GM19025 (cell line): Measurements from ENCODE around the gene RAB40A.
"Not testable (repeated sequence)": the region's sequence is repeated elsewhere in the genome, so short reads cannot be mapped to it uniquely, and the experiment has no call there.

Experiments used
- ATAC-seq: cut with Tn5 transposase; IDR thresholded peaks from one replicate; pipeline ENCODE4 v1.9.1; 2021; ENCODE audit warnings: mild to moderate bottlenecking, low read depth, moderate library complexity; ENCODE audit not compliant: unreplicated experiment

The RAB40A gene

DNA sequence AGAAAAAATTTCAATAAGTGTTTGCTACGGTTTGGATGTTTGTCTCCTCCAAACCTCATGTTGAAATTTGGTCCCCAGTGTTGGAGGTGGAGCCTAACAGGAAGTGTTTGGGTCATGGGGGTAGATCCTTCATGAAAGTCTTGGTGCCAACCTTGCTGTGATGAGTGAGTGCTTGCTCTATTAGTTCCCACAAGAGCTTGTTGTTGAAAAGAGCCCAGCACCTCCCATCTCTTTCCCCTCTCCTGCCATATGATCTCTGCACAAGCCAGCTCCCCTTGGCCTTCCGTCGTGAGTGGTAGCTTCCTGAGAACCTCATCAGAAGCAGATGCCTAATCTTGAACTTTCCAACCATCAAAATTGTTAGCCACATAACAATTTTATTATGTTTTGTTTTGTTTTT, 10.3 kb upstream of the RAB40A start:
- no peak for ATAC-seq

DNA sequence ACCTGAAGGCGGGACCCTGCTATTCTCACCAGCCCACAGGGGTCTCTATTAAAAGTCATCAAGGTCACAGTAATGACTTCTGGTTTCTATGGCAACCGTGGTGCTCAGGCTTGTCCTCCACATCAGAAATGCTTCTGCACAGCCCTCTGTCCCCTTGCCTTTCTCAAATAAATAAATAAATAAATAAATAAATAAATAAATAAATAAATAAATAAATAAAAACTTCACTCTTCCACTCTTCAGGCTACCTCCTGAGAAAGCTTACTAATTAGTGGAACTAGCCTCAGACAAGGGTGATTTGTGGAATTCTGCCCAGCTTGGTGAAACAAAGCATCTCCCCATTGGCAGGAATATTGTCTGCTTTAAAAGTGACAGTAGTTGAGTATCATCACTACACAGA, 5.5 kb upstream of the RAB40A start:
- no peak for ATAC-seq

DNA sequence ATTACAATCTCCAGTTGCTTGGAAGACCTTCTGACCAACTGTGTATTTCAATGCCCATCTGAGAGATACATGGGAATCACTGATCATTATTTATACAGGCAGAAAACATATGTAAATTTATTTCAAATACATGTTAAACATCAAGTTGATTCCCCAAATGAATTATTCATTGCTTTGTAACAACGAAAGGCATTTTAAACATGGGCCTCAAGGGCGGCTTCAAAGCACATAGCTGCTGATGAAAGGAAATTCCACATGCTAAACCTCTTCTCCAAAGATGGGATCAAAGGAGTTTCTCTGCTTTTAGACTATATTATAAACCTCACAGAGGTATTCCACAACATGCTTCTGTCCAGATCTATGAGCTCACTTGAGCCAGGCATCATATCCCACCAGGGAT, 4.3 kb upstream of the RAB40A start:
- ATAC-seq: no peak

DNA sequence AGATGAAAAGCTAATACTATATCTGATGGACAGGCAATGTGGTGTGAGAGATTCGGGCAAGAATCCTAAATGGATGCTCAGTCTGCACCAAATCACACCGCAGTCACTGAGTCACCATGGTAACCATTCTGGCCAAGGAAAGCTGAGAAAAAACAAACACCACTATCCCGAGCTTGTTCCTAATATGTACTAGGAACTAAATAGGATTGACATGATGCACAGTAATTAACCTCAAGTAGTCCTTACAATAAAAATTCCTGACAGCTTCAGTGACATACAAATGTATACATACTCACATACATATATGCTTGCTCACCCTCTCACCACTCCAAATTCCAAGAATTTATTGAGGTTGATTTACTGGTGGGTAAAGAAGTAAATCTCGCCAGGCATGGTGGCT, 1.1 kb upstream of the RAB40A start:
- ATAC-seq: no peak

DNA sequence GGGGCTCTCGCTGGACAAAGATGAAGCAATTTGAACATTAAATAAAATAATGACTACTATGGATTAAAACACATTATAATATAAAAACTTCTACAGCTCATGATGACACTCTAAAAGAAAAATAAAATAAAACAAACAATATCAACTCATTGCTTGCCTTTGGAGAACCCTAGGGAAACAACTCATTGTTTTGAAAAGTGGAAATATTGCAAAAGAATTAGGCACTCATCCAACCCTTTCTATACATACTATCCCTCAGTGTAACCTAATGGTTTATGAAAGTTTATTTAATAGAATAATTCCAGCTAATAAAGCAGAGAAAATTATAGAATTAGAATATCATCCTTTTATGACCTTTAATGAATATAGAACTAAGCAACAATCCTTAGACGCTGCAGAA, 718 bp downstream of the RAB40A start:
- ATAC-seq: no peak

DNA sequence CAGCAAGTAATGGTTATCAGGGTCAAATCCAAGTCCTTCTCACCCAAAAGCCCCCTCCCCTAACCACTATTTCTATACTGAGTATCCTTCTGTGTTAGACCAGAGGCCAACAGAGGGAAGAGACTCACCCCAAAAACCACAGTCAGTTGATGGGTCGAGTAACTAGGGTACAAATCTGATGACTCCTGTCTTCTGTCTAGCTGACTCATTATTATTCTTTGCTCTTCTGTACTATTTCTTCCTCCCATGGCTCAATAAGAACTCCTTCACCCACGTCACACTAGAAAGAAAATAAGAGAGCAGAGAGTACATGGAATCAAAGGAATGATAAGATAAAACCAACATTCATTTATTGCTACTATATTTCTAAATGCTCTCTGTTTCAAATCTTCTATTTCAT, 2.0 kb downstream of the RAB40A start:
- ATAC-seq: no peak

DNA sequence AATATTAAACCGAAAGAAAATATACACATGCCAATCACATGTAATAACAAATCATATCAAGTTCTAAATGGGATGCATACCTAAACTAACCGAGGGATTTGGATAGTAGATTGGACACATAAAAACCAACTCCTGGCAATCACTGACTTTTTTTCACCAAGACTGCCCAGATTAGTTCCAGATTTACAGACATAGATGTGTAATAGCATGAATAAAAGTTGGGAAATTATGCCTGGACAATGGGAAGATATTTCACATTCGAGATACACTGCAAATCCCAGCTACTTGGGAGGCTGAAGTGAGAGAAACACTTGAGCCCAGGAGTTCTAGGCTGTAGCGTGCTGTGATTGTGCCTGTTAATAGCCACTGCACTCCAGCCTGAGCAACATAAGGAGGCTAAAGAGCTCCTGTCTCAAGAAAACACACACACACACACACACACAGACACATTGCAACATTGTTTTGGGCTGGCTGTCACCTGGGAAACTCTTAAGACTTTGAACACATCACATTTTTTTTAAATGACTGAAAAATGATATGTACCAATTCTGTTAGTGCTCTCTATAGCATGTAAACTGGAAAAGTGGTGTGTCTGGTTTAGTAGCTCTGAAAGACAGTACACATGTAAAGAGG, 5.7 kb downstream of the RAB40A start:
- ATAC-seq: no peak

DNA sequence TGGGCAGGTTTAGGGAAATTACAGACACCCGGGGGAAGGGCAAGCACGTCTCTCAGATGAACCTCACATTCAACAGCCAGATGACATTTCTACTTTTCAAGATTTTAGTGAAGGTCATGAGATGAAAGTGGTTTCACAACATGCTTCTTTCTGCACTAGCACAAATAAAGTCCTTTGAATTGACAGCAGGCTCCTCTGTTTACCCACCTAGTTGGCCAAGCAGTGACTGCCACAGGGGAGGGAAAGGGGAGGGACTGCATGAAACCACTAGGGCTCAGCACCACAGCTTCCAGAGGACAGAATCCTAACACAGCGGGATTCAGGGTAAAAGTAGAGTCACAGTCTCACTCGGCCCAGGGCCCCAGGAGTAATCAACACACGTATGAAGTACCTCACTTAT, 6.2 kb downstream of the RAB40A start:
- ATAC-seq: no peak

DNA sequence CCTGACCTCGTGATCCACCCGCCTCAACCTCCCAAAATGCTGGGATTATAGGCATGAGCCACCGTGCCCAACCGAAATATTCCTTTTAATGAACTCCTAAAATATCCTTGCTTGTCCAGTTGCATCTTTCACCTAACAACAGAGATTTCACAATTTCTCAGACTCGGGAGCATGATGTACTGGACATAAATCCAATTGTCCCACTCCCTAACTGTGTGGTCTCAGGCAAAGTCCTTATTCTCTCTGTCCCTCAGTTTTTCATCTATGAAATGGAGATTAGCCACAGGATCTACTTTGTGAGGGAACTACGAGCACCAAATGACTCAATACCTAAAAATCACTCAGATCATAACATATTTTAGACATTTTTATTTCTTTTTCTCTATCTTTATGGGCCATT, 9.3 kb downstream of the RAB40A start:
- ATAC-seq: no peak

DNA sequence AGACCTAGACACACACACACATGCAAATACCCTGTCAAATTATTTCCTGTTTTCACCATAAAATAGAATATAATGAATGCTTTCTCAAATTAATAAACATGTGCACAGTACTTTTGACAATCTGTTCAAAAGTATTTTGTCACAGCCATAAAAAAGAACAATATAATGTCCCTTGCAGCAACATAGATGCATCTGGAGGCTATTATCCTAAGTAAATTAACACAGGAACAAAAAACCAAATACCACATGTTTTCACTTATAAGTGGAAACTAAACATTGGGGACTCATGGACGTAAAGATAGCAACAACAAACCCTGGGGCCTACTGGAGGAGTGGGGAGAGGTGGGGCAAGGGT, 15.5 kb downstream of the RAB40A start:
- no peak for ATAC-seq

DNA sequence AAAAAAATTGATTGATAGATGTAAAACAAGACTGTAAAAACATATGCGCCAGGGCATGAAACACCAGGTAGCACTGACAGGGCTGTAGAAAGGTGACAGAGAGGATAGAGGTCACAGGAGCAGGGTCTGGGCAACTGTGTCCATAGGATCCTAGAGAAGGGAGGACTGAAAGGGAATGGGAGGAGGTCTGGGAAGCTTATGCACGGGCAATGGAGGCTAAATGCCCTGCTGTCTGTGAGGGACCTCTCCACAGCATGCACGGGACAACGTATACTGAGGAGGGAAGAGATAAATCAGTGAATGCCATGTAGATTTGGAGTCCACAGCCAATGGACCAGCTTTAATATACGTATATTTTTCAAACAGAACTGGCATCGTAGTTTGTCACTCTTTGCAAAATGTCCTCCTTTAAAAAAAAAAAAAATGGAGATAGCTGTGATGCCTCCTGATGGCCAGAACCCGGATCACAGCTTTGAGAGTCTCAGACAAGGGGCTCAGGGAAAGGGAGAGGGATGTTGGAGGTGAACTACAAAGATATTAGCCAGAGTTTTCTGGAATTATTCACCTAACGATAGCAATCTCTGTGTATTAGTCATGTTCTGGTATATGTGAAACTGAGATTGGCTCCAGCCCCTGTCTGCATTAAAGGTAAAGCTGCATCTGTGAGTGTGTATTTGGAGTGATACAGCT, 16.0 kb downstream of the RAB40A start:
- no peak for ATAC-seq

DNA sequence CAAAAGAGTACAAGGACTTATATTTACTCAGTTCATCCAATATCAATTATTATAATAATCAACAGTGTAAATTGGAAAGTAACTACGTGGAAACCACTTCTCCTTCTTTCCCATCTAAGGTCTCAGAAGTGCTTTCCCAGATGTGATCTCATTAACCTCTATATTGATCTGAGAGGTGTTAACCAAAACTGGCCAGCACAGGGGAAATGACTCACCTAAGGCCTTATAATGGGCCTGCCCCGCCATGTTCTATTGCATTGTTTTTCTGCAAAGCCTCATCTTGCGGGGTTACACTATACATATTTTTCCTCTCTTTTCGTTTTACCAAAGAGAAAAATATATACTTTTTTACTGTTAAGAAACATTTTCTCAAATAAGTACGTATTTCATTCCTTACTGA, 20.5 kb downstream of the RAB40A start:
- ATAC-seq: no peak

DNA sequence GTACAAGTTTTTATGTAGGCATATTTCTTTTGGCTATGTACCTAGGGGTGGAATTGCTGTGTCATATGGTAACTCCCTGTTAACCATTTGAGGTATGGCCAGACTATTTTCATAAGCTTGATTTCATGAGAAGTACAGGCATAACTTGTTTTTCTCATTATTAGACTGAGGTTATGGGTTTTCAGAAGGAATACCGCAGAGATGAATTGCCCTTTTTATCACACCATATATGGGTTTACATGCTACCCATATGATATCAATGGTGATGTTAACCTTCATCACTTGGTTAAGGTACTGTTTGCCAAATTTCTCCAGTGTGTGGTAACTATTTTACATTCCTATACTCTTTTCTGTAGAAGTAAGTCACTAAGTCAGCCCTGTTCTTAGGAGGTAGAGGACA, 23.5 kb downstream of the RAB40A start:
- no peak for ATAC-seq

DNA sequence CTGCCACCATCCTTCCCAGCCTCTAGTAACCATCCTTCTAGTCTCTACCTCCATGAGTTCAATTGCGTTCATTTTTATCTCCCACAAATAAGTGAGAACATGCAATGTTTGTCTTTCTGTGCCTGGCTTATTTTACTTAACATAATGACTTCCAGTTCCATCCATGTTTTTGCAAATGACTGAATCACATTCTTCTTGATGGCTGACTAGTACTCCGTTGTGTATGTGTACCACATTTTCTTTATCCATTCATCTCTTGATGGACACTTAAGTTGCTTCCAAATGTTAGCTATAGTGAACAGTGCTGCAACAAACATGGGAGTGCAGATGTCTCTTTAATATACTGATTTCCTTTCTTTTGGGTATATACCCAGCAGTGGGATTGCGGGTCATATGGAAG, 25.7 kb downstream of the RAB40A start:
- ATAC-seq: not testable (repeated sequence)

DNA sequence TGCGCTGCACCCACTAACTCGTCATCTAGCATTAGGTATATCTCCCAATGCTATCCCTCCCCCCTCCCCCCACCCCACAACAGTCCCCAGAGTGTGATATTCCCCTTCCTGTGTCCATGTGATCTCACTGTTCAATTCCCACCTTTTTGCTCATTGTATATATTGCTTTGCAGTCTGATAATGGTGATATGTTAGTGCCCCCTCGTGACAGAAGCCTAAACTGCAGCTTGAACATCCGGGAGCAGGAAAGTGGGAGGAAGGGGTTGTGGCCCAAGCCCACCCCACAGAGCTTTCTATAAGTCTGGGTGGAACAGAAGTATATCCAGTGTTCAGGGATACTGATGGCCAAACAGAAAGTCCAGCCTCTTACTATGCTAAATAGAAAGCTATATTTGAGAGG, 29.6 kb downstream of the RAB40A start:
- ATAC-seq: not testable (repeated sequence)

DNA sequence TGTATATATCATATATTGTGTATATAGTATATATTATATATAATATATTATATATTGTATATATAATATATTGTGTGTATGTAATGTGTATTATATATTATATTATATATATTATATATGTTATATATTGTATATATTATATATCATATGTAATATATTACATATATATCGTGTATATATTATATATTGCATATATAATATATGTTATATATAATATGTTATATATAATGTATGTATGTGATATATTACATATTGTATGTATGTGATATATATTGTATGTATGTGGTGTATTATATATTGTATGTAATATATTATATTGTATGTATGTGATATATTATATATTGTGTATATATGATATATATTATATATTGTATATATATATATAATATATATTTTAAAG, 30.5 kb downstream of the RAB40A start:
- ATAC-seq: no peak

DNA sequence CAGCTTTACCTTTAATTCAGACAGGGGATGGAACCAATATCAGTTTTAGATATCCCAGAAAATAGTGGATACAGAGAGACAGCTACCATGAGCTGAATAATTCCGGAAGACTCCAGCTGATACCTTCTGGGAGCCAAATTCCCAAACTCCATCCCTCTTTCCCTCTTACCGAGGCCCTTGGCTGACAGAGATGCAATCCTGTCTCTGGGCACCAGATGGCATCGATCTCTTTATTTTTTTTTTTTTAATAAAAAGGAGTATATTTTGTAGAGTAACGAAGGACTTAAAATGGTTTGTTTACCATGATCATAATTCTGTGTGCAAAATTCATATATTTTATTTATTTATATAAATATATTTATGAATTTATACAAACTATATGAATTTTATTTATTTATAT, 31.0 kb downstream of the RAB40A start:
- ATAC-seq: no peak

DNA sequence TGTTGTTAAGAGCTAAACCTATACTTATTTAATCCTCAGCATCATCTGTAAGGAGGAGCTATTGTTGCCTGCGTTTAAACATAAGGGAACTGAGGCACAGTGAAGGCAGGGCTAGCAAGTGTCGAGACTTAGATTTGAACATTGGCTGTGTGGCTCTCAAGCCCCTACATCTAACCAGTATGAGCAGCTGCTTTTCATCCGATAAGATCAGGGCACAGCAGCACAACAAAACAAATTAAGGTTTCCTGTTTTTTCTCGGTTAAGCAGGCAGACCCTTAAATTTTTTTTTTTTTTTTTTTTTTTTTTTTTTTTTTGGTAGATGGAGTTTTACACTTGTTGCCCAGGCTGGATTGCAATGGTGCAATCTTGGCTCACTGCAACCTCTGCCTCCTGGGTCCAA, 35.6 kb downstream of the RAB40A start:
- no peak for ATAC-seq

DNA sequence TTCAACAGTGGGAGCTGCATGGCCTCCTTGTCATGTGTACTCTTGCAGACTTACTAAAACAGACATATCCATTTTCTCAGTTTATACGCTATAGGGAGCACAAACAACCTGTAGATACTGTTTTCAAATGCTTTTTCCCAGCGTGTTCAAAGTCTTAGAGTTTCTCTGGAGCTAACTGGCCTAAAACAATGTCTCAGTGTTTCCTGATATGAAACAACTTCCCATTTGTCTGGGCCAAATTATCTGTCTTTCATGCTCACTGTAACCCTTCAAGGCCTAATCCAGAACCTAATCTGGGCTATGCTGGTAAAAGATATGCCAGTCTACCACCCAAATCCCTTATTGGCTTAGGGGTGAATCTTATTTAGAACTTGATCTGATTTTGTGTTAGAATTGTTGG, 38.8 kb downstream of the RAB40A start:
- ATAC-seq: no peak

DNA sequence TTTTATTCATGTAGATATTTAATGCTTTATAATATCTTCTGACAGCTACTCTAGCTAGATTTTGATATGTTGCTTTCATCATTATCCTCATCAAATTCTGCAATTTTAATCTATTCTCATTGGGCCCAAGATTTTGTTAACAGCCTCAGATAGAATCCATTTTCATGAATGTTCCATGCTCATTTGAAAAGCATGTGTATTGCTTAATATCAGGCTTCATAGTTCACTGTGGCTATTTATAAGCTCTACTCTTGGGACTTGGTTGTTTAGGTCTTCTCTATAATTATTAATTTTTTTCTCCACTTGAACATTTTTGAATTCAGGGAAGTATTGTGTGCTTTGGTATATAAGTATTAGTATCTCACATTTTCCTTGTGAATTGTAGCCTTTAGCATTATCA, 41.8 kb downstream of the RAB40A start:
- ATAC-seq: no peak

DNA sequence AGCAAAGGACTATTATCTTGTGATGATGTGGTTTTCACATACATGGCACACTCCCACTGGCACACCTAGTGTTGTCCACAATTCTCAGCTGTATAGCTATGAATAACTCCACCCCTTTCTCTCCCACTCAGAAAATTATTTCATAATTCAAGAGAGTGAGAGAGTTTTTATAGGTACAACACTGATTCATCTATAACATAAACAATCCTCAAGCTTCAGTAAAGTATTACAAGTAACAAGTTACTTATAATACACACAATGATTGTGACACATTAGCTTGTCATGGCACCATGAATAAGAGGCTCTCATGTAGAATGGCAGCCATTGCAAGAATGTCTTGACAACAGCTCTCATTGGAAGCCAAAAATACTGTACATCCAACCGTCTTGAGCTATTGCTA, 43.9 kb downstream of the RAB40A start:
- no peak for ATAC-seq

DNA sequence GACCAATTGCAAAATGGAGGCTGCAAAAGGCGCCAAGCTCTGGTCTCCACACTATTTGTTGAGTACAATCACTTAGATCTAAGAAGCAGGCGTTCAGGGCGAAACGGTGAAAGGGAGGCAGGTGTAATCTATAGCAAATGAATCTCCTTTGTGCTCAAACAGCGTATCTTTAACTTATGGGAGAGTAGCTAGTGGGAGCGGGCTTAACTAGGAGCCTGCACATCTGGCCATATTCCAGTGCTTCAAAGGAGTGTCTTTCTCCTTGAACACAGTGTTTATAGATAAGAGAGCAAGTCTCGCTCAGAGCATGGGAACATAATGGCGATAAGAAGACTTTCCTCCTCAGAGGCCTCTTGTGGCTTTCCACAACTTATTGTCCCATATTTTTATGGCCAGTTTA, 49.3 kb downstream of the RAB40A start:
- ATAC-seq: not testable (repeated sequence)

DNA sequence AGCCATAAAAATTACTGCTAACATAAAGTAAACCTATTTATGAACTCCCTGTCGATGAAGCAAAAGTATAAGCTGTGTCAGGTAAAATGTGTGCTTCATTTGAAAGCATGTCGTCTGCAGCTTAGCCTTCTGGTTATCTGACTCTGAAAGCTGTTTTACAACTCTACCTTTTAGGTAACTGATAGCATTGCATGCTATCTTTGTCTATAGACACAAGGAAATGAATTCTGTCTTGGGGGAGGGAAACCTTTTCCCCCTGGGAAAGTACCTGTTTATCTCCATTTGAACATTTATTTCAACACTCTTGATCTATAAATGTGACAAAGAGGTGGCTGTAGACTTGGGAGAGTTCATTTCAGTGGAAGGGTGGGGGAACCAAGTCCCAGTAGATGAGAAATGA, 51.4 kb downstream of the RAB40A start:
- no peak for ATAC-seq
